ENCODE measurements around the gene LINS1. TPM values are rescaled to one million over a fixed set of nuclear protein-coding genes. Genes with fewer than 3 reads are reported as not detected.
A peak's percentile ranks its signal among the peaks of the same experiment; 100 is the strongest.

LINS1 gene
- total RNA-seq, 1 donor from 2014 or later = 16.2 TPM

DNA sequence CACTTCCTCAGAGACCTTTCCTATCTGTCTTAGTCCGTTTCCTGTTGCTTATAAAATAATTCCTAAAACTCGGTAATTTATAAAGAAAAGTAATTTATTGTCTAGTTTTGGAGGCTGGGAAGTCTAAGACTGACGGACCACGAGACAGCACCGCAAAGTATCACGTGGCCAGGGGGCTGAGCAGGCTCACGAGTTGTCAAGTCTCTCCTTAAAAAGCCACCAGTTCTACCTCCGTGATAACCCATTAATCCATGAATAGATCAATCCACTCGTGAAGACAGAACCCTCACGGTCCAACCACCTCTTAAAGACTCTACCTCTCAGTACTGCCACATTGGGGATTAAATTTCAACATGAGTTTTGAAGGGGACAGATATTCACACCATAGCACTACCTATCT, 821 bp downstream of the LINS1 start:
- TF ChIP-seq, protein P1, sequence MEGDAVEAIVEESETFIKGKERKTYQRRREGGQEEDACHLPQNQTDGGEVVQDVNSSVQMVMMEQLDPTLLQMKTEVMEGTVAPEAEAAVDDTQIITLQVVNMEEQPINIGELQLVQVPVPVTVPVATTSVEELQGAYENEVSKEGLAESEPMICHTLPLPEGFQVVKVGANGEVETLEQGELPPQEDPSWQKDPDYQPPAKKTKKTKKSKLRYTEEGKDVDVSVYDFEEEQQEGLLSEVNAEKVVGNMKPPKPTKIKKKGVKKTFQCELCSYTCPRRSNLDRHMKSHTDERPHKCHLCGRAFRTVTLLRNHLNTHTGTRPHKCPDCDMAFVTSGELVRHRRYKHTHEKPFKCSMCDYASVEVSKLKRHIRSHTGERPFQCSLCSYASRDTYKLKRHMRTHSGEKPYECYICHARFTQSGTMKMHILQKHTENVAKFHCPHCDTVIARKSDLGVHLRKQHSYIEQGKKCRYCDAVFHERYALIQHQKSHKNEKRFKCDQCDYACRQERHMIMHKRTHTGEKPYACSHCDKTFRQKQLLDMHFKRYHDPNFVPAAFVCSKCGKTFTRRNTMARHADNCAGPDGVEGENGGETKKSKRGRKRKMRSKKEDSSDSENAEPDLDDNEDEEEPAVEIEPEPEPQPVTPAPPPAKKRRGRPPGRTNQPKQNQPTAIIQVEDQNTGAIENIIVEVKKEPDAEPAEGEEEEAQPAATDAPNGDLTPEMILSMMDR (conservative IDR thresholded peaks at IDR 0.05) = no peak
- Mint-ChIP-seq H3K36me3 (peaks cover 7% of the 10 kb centered on the region), H3K27me3 (no peaks in the 10 kb centered on the region), H3K4me3 (no peak overlapping the region), H3K4me1 (ENCODE audit: unreplicated experiment) (peaks cover 11% of the 10 kb centered on the region), H3K27ac (no peak overlapping the region), H3K9me3 (no peaks in the 10 kb centered on the region)
- DNase-seq (ENCODE audit: extremely low spot score, unreplicated experiment) = no peak

DNA sequence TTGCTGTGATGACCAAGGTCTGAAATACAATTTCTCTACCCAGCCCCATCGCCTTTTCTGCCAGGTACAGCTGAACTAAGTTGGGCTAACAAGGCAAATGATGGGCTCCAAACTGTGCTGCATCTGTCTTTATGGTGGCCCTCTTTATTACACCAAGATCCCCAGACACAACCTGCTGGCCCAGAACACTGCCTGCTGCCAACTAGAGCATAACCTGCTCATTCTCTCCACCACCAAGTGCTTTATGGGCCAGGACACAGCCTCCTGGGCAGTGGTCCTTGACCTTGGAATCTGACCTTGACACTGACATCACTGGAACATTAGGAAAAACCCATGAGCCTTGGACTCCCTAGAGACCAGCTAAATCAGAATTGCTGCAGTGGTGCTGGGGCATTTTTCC, 3.3 kb downstream of the LINS1 start:
- H3K27ac Mint-ChIP-seq = no peak overlapping the region
- DNase-seq (ENCODE audit: extremely low spot score, unreplicated experiment) = no peak
- H3K4me1 Mint-ChIP-seq (ENCODE audit: unreplicated experiment) = peaks cover 4% of the 10 kb centered on the region
- TF ChIP-seq, protein P1 (conservative IDR thresholded peaks at IDR 0.05) = no peak
- no peaks in the 10 kb centered on the region for H3K9me3 Mint-ChIP-seq
- H3K27me3 Mint-ChIP-seq = no peaks in the 10 kb centered on the region
- no peak overlapping the region for H3K4me3 Mint-ChIP-seq
- H3K36me3 Mint-ChIP-seq = no peaks in the 10 kb centered on the region

DNA sequence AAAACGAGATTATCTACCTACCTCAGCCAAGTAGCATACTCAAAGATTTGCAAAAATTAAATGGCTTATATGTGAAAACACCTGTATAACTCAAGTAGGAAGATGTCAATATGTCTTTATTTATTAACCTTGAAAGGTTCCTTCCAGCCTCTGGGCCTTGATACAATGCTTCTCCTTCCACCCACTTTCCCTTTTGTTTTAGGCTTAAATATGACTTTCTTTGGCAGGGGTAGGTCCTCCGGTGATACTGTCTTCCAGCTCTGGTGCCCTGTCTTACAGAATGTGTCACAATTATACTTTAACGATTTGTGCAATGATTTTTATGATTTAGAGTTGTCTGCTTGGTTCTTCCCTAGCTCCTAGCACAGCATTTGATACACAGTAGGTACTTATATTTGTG, 4.1 kb downstream of the LINS1 start:
- no peak for DNase-seq (ENCODE audit: extremely low spot score, unreplicated experiment)
- Mint-ChIP-seq H3K36me3 (no peaks in the 10 kb centered on the region), H3K9me3 (no peaks in the 10 kb centered on the region), H3K4me1 (ENCODE audit: unreplicated experiment) (no peaks in the 10 kb centered on the region), H3K4me3 (no peak overlapping the region), H3K27me3 (no peaks in the 10 kb centered on the region), H3K27ac (no peak overlapping the region)
- TF ChIP-seq, protein P1 (conservative IDR thresholded peaks at IDR 0.05) = no peak

DNA sequence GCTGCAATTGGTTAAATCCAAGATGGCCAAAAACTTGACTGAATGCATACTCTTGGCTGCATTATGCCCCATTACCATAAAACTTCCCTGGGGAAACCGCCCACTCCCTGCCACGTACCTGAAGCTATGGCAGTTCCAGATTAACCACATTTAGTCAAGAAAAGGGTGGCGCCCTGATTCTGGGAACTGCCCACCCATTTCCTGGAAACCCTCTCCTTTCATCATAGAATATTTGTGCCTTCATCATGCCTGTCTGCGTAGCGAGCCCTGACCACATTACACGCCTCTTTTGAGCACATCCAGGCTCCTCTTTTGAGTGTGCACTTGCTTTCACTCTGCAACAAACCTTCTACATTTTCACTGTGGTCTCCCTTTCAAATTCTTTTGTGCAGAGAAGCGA, 5.2 kb downstream of the LINS1 start:
- H3K9me3 Mint-ChIP-seq = no peaks in the 10 kb centered on the region
- H3K27ac Mint-ChIP-seq = peak overlapping the region; percentile 63
- no peak for DNase-seq (ENCODE audit: extremely low spot score, unreplicated experiment)
- H3K27me3 Mint-ChIP-seq = no peaks in the 10 kb centered on the region
- H3K4me3 Mint-ChIP-seq = no peak overlapping the region
- H3K36me3 Mint-ChIP-seq = peaks cover 3% of the 10 kb centered on the region
- no peaks in the 10 kb centered on the region for H3K4me1 Mint-ChIP-seq (ENCODE audit: unreplicated experiment)
- TF ChIP-seq, protein P1 (conservative IDR thresholded peaks at IDR 0.05) = no peak

- H3K27ac Mint-ChIP-seq = no peak overlapping the region
- TF ChIP-seq, protein P1 (conservative IDR thresholded peaks at IDR 0.05) = no peak
- H3K36me3 Mint-ChIP-seq = peaks cover 6% of the 10 kb centered on the region
- no peaks in the 10 kb centered on the region for H3K4me1 Mint-ChIP-seq (ENCODE audit: unreplicated experiment)
- DNase-seq (ENCODE audit: extremely low spot score, unreplicated experiment) = no peak
- H3K27me3 Mint-ChIP-seq = no peaks in the 10 kb centered on the region
- no peak overlapping the region for H3K4me3 Mint-ChIP-seq
- no peaks in the 10 kb centered on the region for H3K9me3 Mint-ChIP-seq
Measured at GRCh38 chr15:100595964-100596363, 6.0 kb downstream of the LINS1 start.

GRCh38 chr15:100593431-100593830, 8.6 kb downstream of the LINS1 start:
- DNase-seq (ENCODE audit: extremely low spot score, unreplicated experiment) = no peak
- no peaks in the 10 kb centered on the region for H3K9me3 Mint-ChIP-seq
- peaks cover 10% of the 10 kb centered on the region for H3K36me3 Mint-ChIP-seq
- no peak overlapping the region for H3K27ac Mint-ChIP-seq
- H3K4me3 Mint-ChIP-seq = no peak overlapping the region
- no peaks in the 10 kb centered on the region for H3K27me3 Mint-ChIP-seq
- H3K4me1 Mint-ChIP-seq (ENCODE audit: unreplicated experiment) = no peaks in the 10 kb centered on the region
- TF ChIP-seq, protein P1 (conservative IDR thresholded peaks at IDR 0.05) = no peak

All from type B pancreatic cell (in vitro differentiated cells).